HPDE6-E6E7 (cell line): ENCODE results near the gene SLC35F5.
"Not testable (repeated sequence)": the region's sequence is repeated elsewhere in the genome, so short reads cannot be mapped to it uniquely, and the experiment has no call there.

ENCODE experiments used
- DNase-seq: peaks from one replicate; pipeline ENCODE4 v3.0.0; 2011; ENCODE audit warnings: missing footprints; ENCODE audit errors: extremely low spot score

Gene SLC35F5, protein sequence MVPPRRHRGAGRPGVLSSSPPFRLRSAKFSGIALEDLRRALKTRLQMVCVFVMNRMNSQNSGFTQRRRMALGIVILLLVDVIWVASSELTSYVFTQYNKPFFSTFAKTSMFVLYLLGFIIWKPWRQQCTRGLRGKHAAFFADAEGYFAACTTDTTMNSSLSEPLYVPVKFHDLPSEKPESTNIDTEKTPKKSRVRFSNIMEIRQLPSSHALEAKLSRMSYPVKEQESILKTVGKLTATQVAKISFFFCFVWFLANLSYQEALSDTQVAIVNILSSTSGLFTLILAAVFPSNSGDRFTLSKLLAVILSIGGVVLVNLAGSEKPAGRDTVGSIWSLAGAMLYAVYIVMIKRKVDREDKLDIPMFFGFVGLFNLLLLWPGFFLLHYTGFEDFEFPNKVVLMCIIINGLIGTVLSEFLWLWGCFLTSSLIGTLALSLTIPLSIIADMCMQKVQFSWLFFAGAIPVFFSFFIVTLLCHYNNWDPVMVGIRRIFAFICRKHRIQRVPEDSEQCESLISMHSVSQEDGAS

DNA sequence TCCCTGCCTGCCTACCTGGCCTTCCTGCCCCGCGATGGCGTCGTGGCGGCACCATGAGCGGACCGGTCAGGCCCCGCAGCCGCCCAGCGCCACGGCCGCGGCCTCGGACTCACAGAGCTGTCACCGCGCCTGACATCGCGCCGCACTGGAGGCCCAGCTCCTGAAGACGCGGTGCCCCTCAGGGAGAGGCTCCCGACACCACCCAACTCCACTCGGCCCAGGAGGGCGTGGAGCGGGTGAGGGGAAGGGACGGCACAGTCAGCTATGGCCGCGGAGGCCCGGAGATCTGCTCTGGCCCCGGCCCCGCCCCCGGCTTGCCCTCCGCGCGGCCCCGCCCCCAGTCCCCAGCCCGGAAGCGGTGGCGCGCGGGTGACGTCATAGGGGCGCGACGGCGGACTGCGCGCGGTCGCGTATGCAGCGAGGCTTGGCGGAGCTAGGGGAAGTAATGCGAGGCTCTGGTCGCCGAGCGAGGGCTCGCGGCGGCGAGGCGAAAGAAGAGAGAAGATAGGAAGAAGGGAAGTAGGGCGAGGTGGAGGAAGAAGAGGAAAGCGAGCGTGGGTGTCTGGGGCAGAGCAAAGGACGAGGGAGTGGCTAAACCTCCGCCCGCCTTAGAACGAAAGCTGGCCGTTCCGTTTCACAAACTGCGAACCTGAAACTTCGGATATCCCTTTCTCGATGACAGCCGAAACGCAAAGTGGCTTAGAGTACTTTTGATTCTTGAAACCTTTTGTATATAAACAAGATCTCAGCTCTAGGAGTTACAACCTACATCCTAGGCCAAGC is at the start of gene SLC35F5:
TSS of gene SLC35F5 (minus strand) at position 288 of the 783 bp plus-strand sequence. CDS start at position 55, 233 bp downstream.
- DNase-seq: peak; percentile 78

DNA sequence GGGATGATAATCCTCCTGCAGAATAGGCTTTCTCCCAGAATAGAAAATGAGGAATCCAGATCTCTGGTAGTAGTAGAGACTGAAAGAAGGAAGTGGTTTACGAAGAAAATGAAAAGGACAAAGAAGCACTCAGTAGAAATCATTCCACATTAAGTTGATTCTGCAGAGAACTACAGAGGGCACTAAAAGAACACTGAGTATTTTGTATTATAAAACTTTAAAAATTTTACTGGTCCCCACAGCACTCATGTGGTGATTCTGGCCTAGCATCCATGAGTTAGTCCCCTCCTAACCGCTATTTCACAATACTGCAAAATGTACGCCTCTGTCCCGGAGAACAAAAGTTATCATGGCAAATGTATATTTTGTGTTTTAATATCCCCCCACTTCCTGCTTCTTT is 42.9 kb upstream of the SLC35F5 start:
- no peak for DNase-seq

DNA sequence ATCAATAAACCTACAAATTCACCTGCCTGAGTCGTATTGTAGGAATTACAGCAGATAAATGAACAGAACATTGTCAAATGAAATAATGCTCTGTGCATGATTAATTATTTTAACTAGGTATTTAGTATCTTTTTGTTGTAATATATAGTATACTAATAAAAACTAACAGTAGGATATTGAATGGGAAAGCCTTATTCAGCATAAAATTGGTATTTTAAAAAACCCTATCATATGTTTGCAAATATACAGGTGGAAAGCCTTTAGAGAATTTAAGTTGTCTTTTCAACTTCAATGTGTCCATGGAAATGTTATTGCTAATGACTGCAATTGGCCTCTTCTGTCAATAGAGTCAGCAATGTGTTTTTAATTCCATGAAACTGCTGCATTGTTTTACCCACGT is 40.8 kb upstream of the SLC35F5 start:
- no peak for DNase-seq

DNA sequence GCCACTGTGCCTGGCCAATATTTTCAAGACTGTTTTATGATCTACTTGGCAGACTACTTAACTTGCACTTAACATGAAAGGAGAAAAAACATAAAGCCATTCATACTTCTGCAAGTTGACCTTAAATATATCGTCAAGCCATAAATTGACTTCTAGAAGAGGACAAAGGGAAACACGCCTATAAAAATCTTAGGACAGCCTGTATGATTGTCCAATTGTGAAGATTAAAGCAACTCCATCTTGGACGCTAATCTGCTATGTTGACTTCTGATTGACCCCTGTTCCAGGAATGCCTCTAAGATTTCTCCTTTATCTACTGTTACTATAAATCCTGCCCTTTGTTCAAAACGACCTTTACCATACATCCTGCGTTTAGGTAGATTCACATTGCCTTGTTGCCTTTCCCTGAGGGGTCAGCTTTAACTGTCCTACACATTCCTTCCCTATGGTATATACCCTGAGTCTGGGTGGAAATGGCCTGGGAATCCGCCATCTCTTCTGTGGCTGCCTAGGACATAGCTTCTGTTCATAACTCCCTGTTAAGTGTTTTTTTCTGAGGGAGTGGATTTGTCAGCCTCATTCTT is 40.2 kb upstream of the SLC35F5 start:
- no peak for DNase-seq

DNA sequence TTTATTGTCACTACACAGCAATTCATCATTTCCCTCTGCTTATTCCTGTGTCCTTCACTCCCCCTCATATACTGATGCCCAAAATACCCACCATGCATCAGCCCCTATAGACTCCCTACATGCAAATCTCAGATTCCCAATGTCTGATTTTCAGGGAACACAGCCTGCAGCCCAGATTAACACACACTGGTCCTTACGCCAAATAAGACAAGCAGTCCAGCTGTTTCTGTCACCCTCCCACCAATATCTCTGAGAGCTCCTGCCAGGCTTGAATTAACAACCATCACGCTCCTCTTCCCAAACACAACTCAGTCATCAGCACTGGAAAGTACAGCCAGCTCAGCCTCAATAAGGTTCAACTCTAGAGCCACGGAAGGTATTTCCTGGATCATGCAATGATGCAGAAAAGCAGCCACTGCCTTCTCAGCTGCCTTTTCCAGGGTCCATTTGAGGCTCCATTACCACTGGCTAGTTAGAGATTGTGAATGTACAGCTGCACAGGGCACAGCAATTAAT is 39.0 kb upstream of the SLC35F5 start:
- DNase-seq: no peak

DNA sequence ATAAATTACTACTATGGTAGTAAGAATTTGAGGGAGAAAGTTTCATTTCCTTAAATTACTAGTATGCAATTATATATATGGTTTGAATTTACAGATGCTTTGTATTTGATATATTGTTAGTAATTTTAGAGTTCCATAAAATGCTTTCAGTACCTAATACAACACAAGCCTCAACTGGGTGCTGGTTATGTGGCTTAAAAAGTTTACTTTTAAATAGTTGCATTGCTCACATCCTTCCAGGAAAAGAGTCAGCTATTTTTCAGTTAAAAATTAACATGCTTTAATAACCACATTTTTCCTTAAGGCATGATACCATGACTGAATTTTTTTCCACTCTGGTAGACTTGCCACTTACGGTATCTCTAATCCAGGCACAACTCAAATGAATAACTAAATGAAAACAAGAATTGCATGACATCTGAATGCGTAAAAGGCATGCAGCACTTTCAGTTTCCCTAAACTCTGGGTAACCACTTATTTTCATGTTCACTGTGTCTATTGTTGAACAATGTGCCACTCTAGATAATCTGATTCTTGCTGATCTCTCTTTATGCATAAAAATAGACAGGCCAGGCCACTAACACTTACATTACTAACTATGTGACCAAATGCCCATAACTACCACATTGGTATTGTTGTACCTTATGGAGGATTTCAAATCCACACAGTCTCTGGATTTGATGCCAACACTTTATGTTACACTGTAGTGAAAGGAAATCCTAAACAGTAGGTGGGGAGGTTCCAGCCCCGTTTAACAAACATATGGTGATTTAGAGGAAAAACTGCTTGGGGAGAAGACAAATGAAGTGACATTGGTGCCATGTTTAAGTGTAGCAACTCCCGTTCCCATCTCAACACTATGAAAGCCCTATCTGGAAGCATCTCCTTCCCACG is 35.5 kb upstream of the SLC35F5 start:
- no peak for DNase-seq

DNA sequence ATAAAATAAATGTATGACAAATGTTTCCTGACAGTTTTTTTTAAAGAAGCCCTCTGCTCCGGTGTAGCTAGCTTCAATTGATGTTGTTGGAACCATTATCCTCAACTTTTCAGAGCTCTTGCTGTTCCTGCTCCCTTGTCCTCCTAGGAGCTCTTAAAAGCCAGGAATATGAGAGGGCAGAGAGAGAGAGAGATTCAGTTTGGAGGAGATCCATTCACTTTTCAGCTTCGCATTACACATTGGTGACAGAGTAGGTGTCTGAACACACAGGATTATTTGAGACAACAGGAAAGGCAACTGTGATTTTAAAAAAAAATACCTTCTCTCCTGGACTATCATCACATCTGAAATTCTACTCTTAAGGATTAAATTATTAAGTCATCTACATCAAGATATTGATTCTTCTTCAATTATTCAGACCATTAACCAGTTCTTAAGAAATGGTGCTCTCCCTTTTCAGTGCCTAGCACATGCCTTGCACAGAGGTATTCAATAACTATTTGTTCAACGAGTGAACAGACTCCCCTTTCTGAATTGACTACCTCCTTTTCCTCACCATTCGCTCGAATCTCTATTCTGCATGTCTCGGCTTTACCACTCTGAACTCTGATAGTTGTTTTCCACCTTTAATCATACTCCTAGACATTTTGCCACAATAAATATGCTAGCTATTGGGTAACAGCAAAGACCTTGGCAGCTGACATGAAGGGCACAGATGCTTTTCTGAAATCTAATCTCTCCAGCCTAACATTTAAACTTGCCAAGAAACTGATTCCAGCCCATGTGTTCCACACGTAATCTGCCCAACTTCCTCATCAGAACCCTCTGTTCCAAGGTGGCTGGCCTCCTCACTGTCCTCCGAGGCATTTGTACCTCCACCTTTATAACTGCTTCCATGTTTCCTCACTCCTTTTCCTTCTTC is 28.6 kb upstream of the SLC35F5 start:
- DNase-seq: no peak

DNA sequence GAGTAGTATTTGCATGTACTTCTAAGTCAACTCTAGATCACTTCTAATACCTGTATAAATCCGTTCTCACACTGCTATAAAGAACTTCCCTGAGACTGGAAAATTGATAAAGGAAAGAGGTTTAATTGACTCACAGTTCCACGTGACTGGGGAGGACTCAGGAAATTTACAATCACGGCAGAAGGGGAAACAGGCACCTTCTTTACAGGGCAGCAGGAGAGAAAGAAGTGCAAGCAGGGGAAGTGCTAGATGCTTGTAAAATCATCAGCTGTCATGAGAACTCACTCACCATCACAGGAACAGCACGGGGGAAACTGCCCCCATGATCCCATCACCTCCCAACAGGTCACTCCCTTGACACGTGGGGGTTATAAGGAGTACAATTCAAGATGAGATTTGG is 24.0 kb upstream of the SLC35F5 start:
- DNase-seq: no peak

DNA sequence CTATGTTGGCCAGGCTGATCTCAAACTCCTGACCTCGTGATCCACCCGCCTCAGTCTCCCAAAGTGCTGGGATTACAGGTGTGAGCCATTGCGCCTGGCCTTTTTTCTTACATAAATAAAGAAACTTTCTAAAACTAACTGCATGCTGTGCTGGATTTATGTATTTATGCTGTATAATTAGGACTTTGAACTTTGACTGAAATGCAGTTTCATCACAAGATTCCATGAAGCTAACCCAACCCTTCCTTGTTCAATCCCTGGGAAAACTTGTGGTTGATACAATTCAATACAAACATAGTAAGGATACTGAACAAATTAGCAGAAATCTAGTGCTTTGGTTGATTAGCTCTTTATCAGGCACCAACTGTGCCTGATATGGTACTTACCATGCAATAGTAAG is 20.9 kb upstream of the SLC35F5 start:
- no peak for DNase-seq

DNA sequence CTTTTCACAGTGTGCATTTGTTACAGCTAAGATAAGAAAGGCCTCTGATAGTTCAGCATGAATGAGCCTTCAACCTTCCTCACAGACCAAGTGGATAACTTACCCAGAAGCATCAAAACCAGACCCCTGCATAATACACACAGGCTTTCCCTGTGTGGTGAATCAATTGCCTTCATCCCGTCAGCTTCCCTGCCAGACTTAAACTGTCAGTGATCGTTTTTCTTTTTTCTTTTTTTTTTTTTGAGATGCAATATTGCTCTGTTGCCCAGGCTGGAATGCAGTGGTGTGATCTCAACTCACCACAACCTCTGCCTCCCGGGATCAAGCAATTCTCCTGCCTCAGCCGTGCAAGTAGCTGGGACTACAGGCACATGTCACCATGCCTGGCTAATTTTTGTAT is 20.5 kb upstream of the SLC35F5 start:
- no peak for DNase-seq

DNA sequence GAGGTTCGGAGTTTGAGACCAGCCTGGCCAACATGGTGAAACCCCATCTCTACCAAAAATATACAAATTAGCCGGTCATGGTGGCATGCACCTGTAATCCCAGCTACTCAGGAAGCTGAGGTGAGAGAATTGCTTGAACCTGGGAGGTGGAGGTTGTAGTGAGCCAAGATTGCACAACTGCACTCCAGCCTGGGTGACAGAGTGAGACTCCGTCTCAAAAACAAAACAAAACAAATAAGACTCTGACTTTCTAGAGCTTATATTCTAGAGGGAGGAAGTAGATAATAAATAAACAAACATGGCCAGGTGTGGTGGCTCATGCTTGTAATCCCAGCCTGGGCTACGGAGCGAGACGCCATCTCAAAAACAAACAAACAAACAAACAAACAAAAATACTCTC is 18.2 kb upstream of the SLC35F5 start:
- not testable (repeated sequence) for DNase-seq

DNA sequence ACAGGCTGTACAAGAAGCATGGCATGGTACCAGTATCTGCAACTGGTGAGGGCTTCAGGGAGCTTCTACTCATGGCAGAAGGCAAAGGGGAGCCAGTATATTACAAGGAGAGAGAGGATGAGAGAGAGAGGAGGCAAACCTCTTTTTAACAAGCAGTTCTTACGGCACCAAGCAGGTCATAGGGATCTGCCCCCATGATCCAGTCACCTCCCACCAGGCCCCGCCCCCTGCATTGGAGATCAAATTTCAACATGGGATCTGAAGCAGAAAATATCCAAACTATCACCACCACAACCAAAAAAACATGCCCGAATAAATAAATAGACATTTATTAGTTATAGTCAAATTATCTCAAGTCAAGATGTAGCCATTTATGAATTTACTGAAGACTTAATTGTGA is 14.5 kb upstream of the SLC35F5 start:
- no peak for DNase-seq

DNA sequence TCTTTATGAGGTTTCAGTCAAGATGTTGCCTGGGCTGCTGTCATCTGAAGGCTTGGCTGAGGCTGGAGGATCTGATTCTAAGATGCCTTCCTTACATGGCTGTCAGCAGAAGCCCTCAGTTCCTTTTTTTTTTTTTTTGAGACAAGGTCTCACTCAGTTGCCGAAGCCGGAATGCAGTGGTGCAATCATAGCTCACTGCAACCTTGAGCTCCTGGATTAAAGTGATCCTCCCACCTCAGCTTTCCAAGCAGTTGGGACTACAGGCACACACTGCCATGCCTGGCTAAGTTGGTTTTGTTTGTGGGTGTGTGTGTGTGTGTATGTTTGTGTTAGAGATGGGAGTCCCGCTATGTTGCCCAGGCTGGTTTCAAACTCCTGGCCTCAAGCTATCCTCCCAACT is 13.1 kb upstream of the SLC35F5 start:
- DNase-seq: no peak

DNA sequence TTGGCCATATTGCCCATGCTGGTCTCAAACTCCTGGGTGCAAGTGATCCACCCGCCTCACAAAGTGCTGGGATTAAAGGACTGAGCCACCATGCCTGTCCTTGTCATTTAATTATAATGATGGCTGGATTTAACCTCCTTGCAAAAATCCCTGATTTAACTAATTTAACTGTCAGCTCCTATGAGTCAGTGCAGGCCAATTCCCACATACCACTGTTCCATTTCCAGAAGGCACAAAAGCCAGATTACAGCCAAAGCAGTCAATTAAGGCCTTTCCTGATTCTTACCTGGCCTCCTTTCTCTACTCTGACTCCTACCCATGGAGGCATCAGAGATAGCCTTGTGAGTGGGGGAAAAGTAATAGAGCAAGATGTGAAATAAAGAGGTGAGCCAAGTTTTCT is 12.3 kb upstream of the SLC35F5 start:
- no peak for DNase-seq

DNA sequence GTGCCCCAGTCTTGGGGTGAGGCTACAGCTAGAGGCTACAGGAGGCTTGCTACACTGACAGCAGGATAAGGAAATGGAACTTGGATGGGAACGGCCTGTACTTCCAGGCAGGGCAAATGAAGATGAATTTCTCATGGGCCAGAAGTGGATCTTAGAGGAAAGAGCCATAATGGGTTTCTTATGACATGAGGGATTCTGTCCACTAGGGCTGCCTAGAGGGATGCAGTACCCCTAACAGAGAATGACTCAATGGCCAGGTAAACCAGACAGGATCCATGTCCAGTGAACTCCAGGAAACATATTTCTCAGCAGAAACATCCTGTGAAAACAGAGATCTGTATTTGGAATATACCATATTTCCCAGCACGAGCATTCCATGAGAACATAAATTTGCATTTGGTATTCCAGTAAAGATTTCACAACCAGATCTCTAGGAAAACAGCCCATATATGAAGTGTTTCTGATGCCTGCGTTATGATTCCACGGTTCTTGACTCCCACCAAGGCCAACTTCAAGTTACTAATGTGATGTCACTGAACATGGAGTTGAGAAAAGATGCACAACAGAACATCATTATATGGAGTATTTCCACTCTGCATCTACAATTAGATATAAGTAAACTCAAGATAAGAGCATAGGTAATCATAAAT is 11.5 kb upstream of the SLC35F5 start:
- no peak for DNase-seq

DNA sequence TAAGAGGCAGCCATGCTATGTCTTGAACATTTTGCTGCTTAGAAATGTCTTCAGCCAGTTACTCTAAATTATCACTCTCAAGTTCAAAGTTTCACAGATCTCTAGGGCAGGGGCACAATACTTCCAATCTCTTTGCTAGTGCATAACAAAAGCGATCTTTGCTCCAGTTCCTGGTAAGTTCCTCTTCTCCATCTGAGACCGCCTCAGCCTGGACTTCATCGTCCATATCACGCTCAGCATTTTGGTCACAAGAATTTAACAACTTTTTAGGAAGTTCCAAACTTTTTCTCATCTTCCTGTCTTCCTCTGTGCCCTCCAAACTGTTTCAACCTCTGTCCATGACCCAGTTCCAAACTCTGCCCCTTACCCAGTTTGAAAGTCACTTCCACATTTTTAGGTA is 8.8 kb upstream of the SLC35F5 start:
- DNase-seq: no peak

DNA sequence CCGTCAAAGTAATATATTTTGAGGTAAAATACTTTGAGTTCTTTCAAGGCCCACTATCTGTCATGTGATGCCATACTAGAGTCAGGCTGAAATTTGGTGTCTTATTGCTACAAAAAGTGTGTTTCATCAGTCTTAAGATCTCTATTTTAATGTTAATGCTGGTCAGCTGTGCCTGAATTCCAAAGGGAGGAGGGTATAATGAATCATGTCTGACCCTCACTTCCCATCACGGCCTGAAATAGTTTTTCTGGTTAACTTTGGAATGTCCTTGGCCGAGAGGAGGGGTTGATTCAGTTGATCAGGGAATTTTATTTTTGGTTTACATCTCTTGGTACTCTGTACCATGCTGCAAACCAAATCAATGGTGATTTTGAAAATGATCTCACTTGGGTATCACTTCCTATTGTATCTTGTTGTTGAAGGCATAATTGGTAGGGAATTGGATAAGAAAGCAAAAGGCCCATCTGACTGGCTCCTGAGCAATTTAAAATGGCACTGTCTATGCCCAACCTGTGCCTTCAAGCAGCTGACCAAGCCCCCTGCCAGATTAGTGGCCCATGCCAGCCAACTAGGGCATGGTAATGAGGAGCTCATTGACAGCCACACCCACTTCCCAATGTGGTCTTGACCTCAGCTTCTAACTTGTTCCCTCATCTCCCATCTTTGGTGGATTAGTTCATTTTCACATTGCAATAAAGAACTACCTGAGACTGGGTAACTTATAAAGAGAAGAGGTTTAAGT is 6.1 kb upstream of the SLC35F5 start:
- DNase-seq: no peak

DNA sequence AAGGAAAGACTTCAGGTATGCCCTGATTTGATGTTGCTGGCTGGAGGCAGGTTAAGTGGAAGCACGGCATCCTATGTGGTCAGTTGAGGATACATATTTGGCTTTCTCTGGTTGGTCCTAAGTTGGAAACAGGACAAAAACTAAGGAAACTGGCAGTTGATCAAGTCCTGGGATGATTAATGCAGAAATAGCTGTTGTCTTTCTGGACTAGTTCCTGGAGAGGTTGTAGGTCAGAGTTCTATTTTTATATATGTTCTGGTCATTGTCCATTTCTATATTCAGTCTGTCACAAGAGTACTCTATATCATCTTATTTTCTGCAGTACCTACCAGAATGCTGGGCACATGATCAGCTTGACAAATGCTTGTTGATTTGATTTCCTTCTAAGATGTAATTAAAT is 4.0 kb upstream of the SLC35F5 start:
- DNase-seq: no peak

DNA sequence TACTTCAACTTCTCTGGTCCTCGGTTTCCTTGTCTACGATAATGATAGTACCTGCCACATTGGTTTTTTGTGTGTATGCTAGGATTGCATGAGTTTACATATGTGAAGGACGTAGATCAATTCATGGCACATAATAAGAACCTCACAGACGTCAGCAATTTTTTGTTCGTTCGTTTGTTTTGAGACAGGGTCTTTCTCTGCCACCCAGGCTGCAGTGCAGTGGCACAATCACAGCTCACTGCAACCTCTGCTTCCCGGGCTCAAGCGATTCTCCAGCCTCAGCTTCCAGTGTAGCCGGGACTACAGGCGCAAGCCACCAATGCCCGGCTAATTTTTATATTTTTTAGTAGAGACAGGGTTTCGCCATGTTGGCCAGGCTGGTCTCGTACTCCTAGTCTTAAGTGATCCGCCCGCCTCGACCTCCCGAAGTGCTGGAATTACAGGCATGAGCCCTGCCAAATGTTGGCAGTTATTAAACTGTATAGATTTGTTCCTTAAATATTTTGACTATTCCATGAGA is 756 bp upstream of the SLC35F5 start:
- no peak for DNase-seq
